Kidney tubule cell (primary cell): ENCODE measurements around the gene PKD2L1.
"Not testable (repeated sequence)": the region's sequence is repeated elsewhere in the genome, so short reads cannot be mapped to it uniquely, and the experiment has no call there.

Experiments
- DNase-seq: peaks from one replicate; pipeline ENCODE4 v3.0.0-alpha.2; 2018; ENCODE audit warnings: low spot score

PKD2L1 gene

GRCh38 chr10:100286051-100287033 is 43.7 kb downstream of the PKD2L1 start, which contains the start of gene BLOC1S2:
Gene BLOC1S2 (minus strand): TSS chr10:100286680. CDS start chr10:100286659, 21 bp downstream.
- DNase-seq: peak; percentile 92

DNA sequence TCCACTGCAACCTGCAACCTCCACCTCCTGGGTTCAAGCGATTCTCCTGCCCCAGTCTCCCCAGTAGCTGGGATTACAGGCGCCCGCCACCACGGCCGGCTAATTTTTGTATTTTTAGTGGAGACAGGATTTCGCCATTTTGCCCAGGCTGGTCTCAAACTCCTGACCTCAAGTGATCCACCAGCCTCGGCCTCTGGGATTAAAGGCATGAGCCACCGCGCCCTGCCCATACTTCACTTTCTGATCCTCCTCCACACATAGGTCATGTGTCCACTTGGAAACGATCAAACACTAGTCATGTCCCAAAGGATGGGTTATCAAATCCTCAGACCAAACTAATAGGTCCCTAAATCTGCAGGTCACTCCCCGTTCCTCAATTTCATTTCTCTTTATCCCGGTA is 44.7 kb downstream of the PKD2L1 start:
- not testable (repeated sequence) for DNase-seq

DNA sequence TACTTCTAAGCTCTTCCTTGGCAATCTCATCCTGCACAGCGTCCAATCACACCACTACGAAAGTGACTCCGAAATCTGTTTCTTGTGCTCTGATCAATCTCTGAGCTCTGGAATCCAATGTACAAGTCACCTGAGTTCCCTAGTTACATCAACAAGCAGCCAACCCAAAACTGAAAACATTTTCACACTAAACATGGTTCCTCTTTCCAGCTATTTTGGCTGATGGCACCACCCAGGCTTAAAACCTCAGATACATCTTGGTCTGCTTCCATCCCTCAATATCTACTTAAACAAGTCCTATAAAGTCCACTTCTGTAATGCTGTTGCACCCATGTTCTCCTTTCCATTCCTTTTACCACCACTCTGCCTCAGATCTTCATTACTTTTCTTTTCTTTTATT is 47.1 kb downstream of the PKD2L1 start:
- DNase-seq: no peak

GRCh38 chr10:100276971-100277370 is 53.1 kb downstream of the PKD2L1 start:
- DNase-seq: not testable (repeated sequence)

DNA sequence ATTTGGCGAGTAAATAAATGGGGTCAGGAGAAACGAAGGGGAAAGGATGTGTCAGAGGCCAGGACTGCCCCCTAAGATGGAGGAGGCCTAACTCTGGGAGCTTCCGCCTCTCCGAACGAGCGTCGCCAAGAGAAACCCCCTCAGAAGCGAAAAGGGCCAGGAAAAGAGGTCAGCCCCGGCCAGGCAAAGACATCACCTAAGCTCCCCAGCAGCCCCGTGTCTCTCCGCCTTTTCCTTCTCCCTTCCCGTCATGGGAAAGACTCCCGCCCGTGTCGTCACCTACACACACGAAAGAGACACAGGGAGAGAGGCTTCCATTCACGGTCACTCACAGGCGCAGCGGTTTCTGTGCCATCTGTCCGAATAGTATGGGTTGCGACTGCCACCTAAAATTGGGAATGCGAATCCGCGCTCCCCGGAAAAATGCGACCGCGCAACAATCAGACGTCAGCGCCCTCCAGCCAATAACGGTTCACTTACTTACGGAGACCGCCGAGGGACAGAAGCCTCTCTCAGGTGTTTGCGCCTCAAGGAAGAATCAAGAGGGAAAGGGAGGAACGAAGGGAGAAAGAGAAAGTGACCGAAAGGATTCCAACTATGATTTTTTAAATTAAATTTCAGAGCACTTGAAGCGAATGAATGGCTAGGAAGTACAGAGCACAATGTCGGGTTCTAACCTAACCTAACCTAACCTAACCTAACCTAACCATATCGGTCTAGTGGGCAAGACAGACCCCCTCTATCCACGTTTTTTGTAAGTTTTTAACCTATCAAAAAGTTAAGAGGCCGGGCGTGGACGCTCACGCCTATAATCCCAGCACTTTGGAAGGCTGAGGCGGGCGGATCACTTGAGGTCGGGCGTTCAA is 62.6 kb downstream of the PKD2L1 start, which contains the start of gene CWF19L1:
Gene CWF19L1, minus strand, starts transcription at position 400 of the 866 bp plus-strand sequence. Its CDS starts 45 bp downstream, at position 355.
- DNase-seq: peak; percentile 92

- no peak for DNase-seq
These were observed 64.1 kb downstream of the PKD2L1 start for GRCh38 chr10:100265821-100266485.

GRCh38 chr10:100254191-100254590 is 75.8 kb downstream of the PKD2L1 start:
- DNase-seq: no peak

DNA sequence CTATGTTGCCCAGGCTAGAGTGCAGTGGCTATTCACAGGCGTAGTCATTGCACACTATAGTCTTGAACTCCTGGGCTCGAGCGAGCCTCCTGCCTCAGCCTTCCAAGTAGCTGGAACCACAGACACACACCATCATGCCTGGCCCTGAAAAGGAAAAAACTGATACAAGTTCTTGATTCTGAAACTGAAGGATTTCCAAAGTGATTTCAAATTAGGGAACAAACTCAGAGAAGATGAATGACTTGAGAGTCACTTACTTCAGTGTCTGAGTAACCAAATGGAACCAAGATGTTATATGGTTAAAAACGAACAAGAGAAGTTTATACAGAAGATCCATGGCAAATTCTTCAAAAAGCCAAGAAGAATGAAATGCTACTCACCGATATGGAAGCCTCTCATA is 77.0 kb downstream of the PKD2L1 start:
- no peak for DNase-seq

GRCh38 chr10:100248820-100249219 is 81.2 kb downstream of the PKD2L1 start:
- no peak for DNase-seq

DNA sequence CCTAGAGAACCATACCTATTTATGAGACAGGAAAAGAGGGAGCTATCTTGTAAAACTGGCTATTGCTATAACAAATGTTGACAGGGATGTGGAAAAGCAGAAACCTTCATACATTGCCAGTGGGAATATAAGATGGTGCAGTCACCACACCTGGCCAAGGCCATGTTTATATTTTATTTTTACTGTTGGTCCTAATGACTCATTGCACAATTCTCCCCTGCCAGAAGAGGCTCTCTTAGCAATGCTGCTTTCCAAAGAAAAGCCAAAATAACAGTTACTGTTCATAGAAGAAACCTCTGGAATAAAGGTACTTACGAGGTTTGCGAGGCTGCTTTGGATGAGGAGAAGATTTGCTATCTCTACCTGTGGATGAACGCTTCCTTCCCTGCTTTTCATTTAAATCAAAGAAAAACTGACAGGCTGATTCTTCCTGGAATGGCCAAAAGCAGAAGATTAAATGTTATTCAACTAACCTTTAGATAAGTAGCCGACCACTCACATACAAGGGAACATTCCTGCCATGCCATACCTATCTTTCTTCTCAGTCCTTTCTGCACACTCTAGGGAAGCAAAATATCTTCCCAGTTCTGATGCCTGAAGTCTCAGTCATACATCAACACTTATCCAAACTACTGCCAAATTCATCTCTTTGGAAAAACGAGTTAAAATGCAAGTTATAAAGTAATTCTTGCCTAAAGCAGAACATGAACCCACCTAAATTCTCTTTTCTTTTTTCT is 84.4 kb downstream of the PKD2L1 start:
- DNase-seq: no peak

- DNase-seq: no peak
These were observed 90.2 kb downstream of the PKD2L1 start for GRCh38 chr10:100239851-100240250.

DNA sequence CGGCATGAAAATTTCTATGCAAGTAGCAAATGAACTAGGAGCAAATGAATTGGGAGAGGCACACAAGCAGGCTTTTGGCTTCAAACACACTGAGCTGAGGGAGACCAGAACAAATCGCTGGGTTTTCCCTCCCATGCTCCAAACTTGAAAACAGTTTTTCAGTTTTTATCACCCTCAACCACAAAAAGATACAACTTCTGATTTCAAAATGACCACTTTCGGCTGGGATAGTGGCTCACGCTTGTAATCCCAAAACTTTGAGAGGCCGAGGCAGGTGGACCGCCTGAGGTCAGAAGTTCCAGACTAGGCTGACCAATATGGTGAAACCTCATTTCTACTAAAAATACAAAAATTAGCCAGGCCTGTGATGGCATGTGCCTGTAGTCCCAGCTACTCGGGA is 91.6 kb downstream of the PKD2L1 start:
- DNase-seq: no peak
